ENCODE data around the gene DYRK1A. TPM values are rescaled to one million over a fixed set of nuclear protein-coding genes. Genes with fewer than 3 reads are reported as not detected.

DYRK1A gene
- total RNA-seq, 4 donors from 2014 or later, result 71.5 to 116 (median 90.9) TPM

DNA sequence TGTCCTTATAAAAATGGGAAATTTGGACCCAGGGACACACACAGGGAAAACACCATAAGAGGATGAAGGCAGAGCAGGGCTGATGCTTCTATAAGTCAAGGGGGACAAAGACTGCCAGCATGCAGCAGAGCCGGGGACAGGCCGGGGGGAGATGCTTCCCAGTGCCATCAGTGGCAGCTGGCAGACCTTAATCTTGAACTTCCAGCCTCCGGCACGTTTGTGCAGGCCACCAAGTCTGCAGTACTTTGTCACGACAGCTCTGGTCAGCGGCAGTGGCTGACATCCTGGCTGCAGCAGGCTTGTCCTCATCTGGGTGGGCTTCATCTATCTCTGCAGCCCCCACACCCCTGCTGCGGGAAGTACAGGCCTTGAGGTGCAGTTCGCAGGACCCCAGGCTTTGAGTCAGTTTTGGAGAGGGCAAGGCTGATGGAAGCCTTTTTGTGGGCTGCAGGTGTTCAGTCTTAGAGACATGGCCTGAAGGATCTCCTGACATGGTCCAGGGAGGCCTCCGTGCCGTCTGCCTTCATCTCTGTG, 186.0 kb downstream of the DYRK1A start:
- Histone ChIP-seq H3K9me3 (no peaks in the 10 kb centered on the region), H3K27me3 (no peaks in the 10 kb centered on the region), H3K27ac (no peak overlapping the region), H3K4me1 (peaks cover 0 to 17% (median 13%) of the 10 kb centered on the region in 4 donors), H3K36me3 (no peaks in the 10 kb centered on the region), H3K4me3 (no peak overlapping the region)
- intact Hi-C loops (cut with DNase I; ENCODE audit: low total_unique reads), result no loop called here
- TF ChIP-seq EP300 (IDR thresholded peaks at IDR 0.05; ENCODE audit: low read depth) (no peak), POLR2A (IDR thresholded peaks at IDR 0.05) (no peak), CTCF (IDR thresholded peaks at IDR 0.05) (no peak), POLR2AphosphoS5 (IDR thresholded peaks at IDR 0.05) (no peak)
- in situ Hi-C loops (cut with MboI; ENCODE audit: low pct_ligation_motif_present in 1 of 4, low pct_unique_long_range_greater_than_20kb in 1 of 4, low sequenced_read_pairs in 3 of 4), result loop anchor here in 1 of 4 donors (25.0 kb wide), 1 partner anchor 565 kb away; no protein-coding TSS in a partner anchor
- no peak for DNase-seq
- 91% methylated on average over 8 of the region's 10 CpGs; no CpG with 5 or more reads in 1 of the 2 donors for WGBS, 2 donors (ENCODE audit: low coverage in 1 of 2)

GRCh38 chr21:37553078-37553481, 186.5 kb downstream of the DYRK1A start:
- Histone ChIP-seq H3K9me3 (no peaks in the 10 kb centered on the region), H3K4me3 (no peak overlapping the region), H3K27ac (no peak overlapping the region), H3K36me3 (no peaks in the 10 kb centered on the region), H3K27me3 (no peaks in the 10 kb centered on the region), H3K4me1 (peaks cover 0 to 14% (median 13%) of the 10 kb centered on the region in 4 donors)
- WGBS, 2 donors (ENCODE audit: low coverage in 1 of 2), result 85 to 93% methylated on average over 5 to 10 of the region's 10 CpGs
- no peak for TF ChIP-seq POLR2A (IDR thresholded peaks at IDR 0.05)
- no peak for TF ChIP-seq POLR2AphosphoS5 (IDR thresholded peaks at IDR 0.05)
- no peak for TF ChIP-seq CTCF (IDR thresholded peaks at IDR 0.05)
- TF ChIP-seq EP300 (IDR thresholded peaks at IDR 0.05; ENCODE audit: low read depth), result no peak
- DNase-seq, result no peak
- intact Hi-C loops (cut with DNase I; ENCODE audit: low total_unique reads) (no loop called here), in situ Hi-C loops (cut with MboI; ENCODE audit: low pct_ligation_motif_present in 1 of 4, low pct_unique_long_range_greater_than_20kb in 1 of 4, low sequenced_read_pairs in 3 of 4) (loop anchor here in 1 of 4 donors (25.0 kb wide), 1 partner anchor 566 kb away; no protein-coding TSS in a partner anchor)

DNA sequence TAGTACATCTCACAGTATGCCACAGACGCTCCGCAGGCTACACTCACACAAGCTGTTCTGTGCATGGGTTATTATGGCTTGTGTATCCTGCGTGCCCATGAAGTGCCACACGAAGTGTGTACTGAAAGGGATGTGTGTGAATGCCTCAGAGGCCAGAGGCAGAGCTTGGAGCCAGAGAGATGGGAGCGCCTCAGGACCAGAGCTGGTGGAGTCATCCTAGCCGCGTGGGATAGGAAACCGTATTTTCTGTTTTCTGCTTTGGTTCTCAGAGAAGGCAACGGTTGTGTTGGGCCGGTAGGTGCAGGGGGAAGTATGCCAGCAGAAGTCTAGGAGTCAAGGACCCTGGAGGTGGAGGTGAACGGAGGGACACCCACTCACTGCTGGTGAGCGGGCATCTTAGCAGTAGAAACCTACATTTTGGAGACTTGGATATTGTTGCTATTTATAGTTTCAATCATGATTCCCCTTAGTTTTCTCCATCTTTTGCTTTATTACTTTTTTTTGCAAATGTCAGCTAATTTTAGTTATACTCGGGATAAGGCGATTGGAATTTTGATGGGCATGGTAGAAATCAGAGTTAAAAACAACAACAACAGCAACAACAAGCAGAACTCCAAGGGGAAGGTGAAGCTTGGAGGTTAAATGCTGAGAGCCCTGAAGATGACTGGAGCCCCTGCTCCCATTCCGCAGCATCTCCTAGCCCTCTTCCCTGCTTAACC, 188.2 kb downstream of the DYRK1A start:
- in situ Hi-C loops (cut with MboI; ENCODE audit: low pct_ligation_motif_present in 1 of 4, low pct_unique_long_range_greater_than_20kb in 1 of 4, low sequenced_read_pairs in 3 of 4) (loop anchor here in 1 of 4 donors (25.0 kb wide), 1 partner anchor 568 kb away; no protein-coding TSS in a partner anchor), intact Hi-C loops (cut with DNase I; ENCODE audit: low total_unique reads) (no loop called here)
- no peaks in the 10 kb centered on the region for H3K36me3 ChIP-seq
- 75 to 85% methylated on average over 8 to 15 of the region's 15 CpGs for WGBS, 2 donors (ENCODE audit: low coverage in 1 of 2)
- no peak overlapping the region for H3K4me3 ChIP-seq
- DNase-seq, result no peak
- no peak for TF ChIP-seq EP300 (IDR thresholded peaks at IDR 0.05; ENCODE audit: low read depth)
- TF ChIP-seq POLR2A (IDR thresholded peaks at IDR 0.05), result no peak
- TF ChIP-seq CTCF (IDR thresholded peaks at IDR 0.05), result no peak
- no peak for TF ChIP-seq POLR2AphosphoS5 (IDR thresholded peaks at IDR 0.05)
- no peaks in the 10 kb centered on the region for H3K9me3 ChIP-seq
- H3K27me3 ChIP-seq, result no peaks in the 10 kb centered on the region
- peaks cover 0 to 14% (median 13%) of the 10 kb centered on the region in 4 donors for H3K4me1 ChIP-seq
- no peak overlapping the region for H3K27ac ChIP-seq

DNA sequence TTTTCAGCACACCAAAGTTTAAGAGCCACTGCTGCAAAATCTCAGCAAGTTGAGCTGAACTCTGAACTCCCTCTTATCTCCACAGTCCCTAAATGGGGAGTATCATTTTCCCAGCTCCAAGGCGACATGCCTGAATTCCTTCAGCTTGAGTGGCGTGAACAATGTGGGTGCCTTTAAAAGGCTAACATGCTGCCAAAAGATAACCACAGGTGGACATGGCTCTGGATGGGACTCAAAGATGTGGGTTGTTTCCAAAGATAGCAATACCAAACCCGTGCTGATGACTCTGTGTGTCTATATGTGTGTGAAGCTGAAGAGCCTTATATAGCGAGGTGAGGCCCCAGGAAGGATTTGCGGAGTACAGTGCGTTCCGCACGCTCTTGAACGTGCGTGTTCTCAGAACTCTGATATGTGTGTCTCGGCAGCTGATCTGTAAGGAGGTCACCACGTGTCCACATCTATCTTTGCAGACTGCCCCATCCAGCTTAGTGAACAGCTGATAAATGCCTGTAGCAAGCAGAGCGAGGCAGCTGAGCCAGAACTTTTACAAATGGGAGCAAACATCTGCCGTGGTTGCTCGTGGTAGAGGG, 189.2 kb downstream of the DYRK1A start:
- Histone ChIP-seq H3K36me3 (no peaks in the 10 kb centered on the region), H3K4me1 (peaks cover 0 to 13% (median 11%) of the 10 kb centered on the region in 4 donors), H3K9me3 (no peaks in the 10 kb centered on the region), H3K27me3 (no peaks in the 10 kb centered on the region), H3K27ac (no peak overlapping the region), H3K4me3 (no peak overlapping the region)
- 81 to 82% methylated on average over 4 to 15 of the region's 15 CpGs for WGBS, 2 donors (ENCODE audit: low coverage in 1 of 2)
- in situ Hi-C loops (cut with MboI; ENCODE audit: low pct_ligation_motif_present in 1 of 4, low pct_unique_long_range_greater_than_20kb in 1 of 4, low sequenced_read_pairs in 3 of 4) (loop anchor here in 1 of 4 donors (25.0 kb wide), 1 partner anchor 568 kb away; no protein-coding TSS in a partner anchor), intact Hi-C loops (cut with DNase I; ENCODE audit: low total_unique reads) (no loop called here)
- no peak for TF ChIP-seq CTCF (IDR thresholded peaks at IDR 0.05)
- TF ChIP-seq POLR2AphosphoS5 (IDR thresholded peaks at IDR 0.05), result no peak
- TF ChIP-seq EP300 (IDR thresholded peaks at IDR 0.05; ENCODE audit: low read depth), result no peak
- TF ChIP-seq POLR2A (IDR thresholded peaks at IDR 0.05), result no peak
- no peak for DNase-seq

Measured in transverse colon (tissue), 4 donors.